ENCODE results near the gene MGST3. TPM values are rescaled to one million over a fixed set of nuclear protein-coding genes. Genes with fewer than 3 reads are reported as not detected.

MGST3 gene
- polyA plus RNA-seq, 1 donor (not counting 4 experiments of a cell fraction or from before 2014, with no cell fraction given): 319 TPM

DNA sequence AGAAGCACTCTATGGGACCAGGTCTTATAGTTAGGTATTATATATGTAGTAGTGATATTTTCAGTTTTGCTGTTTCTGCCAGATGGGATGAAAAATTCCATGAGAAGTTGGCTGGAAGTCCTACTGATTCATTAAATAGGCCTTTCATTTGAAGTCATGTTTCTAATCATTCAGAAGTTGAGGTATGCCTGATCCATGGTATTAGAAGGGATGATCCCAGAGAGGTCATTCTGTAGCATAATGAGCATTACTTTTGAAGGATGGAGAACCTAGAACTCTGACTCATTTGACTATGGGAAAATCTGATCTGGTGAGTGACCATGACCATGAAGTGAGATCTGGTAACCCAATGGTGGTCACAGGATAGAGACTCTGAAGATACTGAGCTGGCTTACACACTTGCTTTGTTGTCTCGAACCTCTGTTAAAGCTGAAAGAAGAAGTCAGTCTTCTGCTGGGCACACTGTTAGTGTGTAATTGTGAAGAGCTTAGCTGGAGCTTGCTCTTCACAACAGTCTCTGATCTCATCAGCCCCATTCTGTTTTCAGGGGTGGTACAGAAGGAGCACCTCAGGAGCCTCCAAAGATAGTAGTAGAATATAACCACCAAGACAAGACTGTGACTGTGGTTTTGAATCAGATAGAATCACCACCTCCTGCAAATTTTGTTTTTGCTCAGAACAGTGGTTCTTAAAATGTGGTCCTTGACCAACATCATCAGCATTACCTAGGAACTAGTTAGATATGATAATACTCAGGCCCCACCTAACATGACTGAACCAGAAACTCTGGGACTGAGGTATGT, 9.0 kb downstream of the MGST3 start:
- H3K4me3 ChIP-seq (ENCODE audit: control insufficient read depth in 2 of 3, extremely low read depth in 1 of 3, insufficient read depth in 2 of 3, low read depth in 1 of 3, low read length in 3 of 3): no peak overlapping the region
- peaks cover 2% of the 10 kb centered on the region for H4K20me1 ChIP-seq (ENCODE audit: control insufficient read depth, extremely low read depth, insufficient read depth, low read length)
- H3K27me3 ChIP-seq (ENCODE audit: control insufficient read depth, extremely low read depth, insufficient read depth, low read length): no peaks in the 10 kb centered on the region
- peaks cover 14% of the 10 kb centered on the region for H3K79me2 ChIP-seq (ENCODE audit: control insufficient read depth, insufficient read depth, low read length)
- H3K27ac ChIP-seq (ENCODE audit: control insufficient read depth, insufficient read depth, low read length): no peak overlapping the region
- no peak for DNase-seq (ENCODE audit: low read depth, low spot score)
- H3K4me2 ChIP-seq (ENCODE audit: control insufficient read depth, extremely low read depth, insufficient read depth, low read depth, low read length): no peak overlapping the region
- no peak overlapping the region for H3K9ac ChIP-seq (ENCODE audit: control insufficient read depth, extremely low read depth, insufficient read depth, low read length)
- H2AFZ ChIP-seq (ENCODE audit: control insufficient read depth, low read length): no peak overlapping the region
- no peaks in the 10 kb centered on the region for H3K9me3 ChIP-seq (ENCODE audit: control insufficient read depth, low read depth, low read length)
- dilution Hi-C loops (cut with MboI; ENCODE audit: extremely low pct_ligation_motif_present, low sequenced_read_pairs): no loop called here
- no peak for FAIRE-seq
- H3K9me1 ChIP-seq (ENCODE audit: control insufficient read depth, extremely low read depth, insufficient read depth, low read length): no peaks in the 10 kb centered on the region
- H3K4me1 ChIP-seq (ENCODE audit: control insufficient read depth, extremely low read depth, insufficient read depth, low read length): peaks cover 9% of the 10 kb centered on the region
- peaks cover 3 to 9% of the 10 kb centered on the region in 2 experiments for H3K36me3 ChIP-seq (ENCODE audit: control insufficient read depth in 2 of 2, extremely low read depth in 1 of 2, insufficient read depth in 2 of 2, low read length in 2 of 2)
- TF ChIP-seq EZH2 (IDR thresholded peaks at IDR 0.05; ENCODE audit: low read length): no peak
- TF ChIP-seq, protein P1, sequence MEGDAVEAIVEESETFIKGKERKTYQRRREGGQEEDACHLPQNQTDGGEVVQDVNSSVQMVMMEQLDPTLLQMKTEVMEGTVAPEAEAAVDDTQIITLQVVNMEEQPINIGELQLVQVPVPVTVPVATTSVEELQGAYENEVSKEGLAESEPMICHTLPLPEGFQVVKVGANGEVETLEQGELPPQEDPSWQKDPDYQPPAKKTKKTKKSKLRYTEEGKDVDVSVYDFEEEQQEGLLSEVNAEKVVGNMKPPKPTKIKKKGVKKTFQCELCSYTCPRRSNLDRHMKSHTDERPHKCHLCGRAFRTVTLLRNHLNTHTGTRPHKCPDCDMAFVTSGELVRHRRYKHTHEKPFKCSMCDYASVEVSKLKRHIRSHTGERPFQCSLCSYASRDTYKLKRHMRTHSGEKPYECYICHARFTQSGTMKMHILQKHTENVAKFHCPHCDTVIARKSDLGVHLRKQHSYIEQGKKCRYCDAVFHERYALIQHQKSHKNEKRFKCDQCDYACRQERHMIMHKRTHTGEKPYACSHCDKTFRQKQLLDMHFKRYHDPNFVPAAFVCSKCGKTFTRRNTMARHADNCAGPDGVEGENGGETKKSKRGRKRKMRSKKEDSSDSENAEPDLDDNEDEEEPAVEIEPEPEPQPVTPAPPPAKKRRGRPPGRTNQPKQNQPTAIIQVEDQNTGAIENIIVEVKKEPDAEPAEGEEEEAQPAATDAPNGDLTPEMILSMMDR (optimal IDR thresholded peaks at IDR 0.05 in 1 of 3, IDR thresholded peaks at IDR 0.05 in 1 of 3, conservative IDR thresholded peaks at IDR 0.05 in 1 of 3; ENCODE audit: extremely low read depth in 1 of 3, insufficient read depth in 2 of 3, low read length in 3 of 3): no peak

DNA sequence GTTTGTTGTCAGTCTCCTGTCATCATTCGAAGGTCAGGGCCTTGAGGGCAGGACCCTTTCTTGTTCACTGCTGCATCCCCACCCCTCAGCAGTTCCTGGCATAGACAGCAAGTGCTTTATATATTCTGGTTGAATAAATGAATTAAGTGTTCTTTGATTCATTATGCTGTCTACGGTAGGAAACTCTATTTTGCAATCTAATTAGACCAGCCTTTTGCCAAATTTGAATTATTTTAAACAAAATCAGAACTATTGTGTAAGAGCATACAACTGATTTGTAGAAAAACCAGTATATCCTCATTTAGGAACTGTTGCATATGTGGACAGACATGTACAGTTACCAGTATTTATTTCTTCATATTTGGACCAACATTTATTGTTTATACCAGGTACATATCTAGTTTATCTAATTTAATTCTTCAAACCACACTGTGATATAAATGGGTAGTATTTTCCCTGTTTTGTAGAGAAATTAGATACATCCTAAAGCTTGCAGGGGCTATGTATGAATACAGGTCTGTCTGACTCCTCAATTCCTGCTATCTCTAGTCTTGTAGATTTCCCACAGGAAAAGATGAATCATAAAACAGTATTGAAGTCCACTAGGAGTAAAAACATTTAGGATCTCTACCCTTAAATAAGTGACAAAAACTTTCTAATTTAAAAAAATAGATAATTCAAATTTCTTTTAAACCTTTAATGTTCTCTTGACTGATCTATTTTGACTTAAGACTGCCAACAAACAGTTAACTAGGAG, 10.4 kb downstream of the MGST3 start:
- H3K79me2 ChIP-seq (ENCODE audit: control insufficient read depth, insufficient read depth, low read length): peaks cover 11% of the 10 kb centered on the region

More for the DNA sequence above, 10.4 kb downstream of the MGST3 start:
- DNase-seq (ENCODE audit: low read depth, low spot score) (no peak), FAIRE-seq (no peak)
- no peak overlapping the region for H3K4me2 ChIP-seq (ENCODE audit: control insufficient read depth, extremely low read depth, insufficient read depth, low read depth, low read length)
- peaks cover 2% of the 10 kb centered on the region for H4K20me1 ChIP-seq (ENCODE audit: control insufficient read depth, extremely low read depth, insufficient read depth, low read length)
- H3K4me3 ChIP-seq (ENCODE audit: control insufficient read depth in 2 of 3, extremely low read depth in 1 of 3, insufficient read depth in 2 of 3, low read depth in 1 of 3, low read length in 3 of 3): no peak overlapping the region
- dilution Hi-C loops (cut with MboI; ENCODE audit: extremely low pct_ligation_motif_present, low sequenced_read_pairs): no loop called here
- H3K9me1 ChIP-seq (ENCODE audit: control insufficient read depth, extremely low read depth, insufficient read depth, low read length): peaks cover 3% of the 10 kb centered on the region
- H3K4me1 ChIP-seq (ENCODE audit: control insufficient read depth, extremely low read depth, insufficient read depth, low read length): peaks cover 20% of the 10 kb centered on the region
- H3K27ac ChIP-seq (ENCODE audit: control insufficient read depth, insufficient read depth, low read length): no peak overlapping the region
- no peak overlapping the region for H3K9ac ChIP-seq (ENCODE audit: control insufficient read depth, extremely low read depth, insufficient read depth, low read length)
- H3K36me3 ChIP-seq (ENCODE audit: control insufficient read depth in 2 of 2, extremely low read depth in 1 of 2, insufficient read depth in 2 of 2, low read length in 2 of 2): peaks cover 3 to 7% of the 10 kb centered on the region in 2 experiments
- no peak overlapping the region for H2AFZ ChIP-seq (ENCODE audit: control insufficient read depth, low read length)
- no peaks in the 10 kb centered on the region for H3K9me3 ChIP-seq (ENCODE audit: control insufficient read depth, low read depth, low read length)
- no peaks in the 10 kb centered on the region for H3K27me3 ChIP-seq (ENCODE audit: control insufficient read depth, extremely low read depth, insufficient read depth, low read length)
- TF ChIP-seq, protein P1 (optimal IDR thresholded peaks at IDR 0.05 in 1 of 3, IDR thresholded peaks at IDR 0.05 in 1 of 3, conservative IDR thresholded peaks at IDR 0.05 in 1 of 3; ENCODE audit: extremely low read depth in 1 of 3, insufficient read depth in 2 of 3, low read length in 3 of 3): no peak
- TF ChIP-seq EZH2 (IDR thresholded peaks at IDR 0.05; ENCODE audit: low read length): no peak

Measured in keratinocyte (primary cell).